ENCODE data around the gene CCER1.

- no peak for TF ChIP-seq POLR2A (IDR thresholded peaks at IDR 0.05)
- peak in 1 of 3 experiments; percentile 44 for TF ChIP-seq CTCF (IDR thresholded peaks at IDR 0.05)
Observed at GRCh38 chr12:90945070-90945649, 9.8 kb downstream of the CCER1 start.

All from vagina (tissue), 2 donors.